GM18520 (cell line): ENCODE data around the gene VN1R4.
"Not testable (repeated sequence)": the region's sequence is repeated elsewhere in the genome, so short reads cannot be mapped to it uniquely, and the experiment has no call there.

Source experiments
- ATAC-seq: cut with Tn5 transposase; IDR thresholded peaks from one replicate; pipeline ENCODE4 v1.9.1; 2021; ENCODE audit not compliant: unreplicated experiment

The VN1R4 gene

DNA sequence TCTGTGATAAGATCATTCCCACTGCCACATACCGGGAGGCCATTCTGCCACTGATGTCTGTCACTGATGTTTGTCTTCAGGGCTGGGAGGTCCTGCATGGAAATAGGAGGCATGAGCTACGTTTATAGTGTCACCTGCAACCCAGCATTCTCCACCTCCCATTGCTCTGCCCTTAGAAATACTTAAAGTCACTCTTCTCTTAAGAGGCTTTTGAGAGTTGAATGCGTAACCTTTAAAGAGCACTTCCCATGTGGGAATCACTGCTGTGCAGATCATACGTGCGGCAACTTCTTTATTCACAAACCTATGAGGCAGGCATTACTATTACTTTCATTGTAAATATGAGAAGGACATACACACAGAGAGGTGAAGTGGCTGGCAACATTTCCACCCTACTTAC is at the start of gene VN1R4:
Gene VN1R4, minus strand, starts transcription at position 101 of the 400 bp plus-strand sequence. Its CDS starts 58 bp downstream, at position 43.
- not testable (repeated sequence) for ATAC-seq

DNA sequence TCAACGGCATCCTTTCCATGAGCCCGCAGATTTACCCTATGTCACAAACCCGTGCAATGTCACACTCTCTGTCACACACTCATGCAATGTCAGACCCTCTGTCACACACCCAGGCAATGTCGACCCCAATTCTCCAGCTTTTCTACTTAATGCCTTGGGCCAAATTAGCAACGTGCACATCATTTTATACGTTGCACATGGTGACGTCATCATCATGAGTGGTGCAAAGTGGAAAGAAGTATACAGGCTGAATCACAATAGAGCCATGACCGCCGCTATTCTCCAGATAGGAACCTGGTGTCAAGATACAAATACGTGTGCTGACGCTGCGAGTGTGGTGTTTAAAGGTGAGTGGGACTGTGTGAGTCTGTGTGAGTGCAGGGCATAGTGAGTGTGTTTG is 44.4 kb upstream of the VN1R4 start:
- ATAC-seq: no peak

GRCh38 chr19:53311044-53311443 is 43.5 kb upstream of the VN1R4 start:
- ATAC-seq: no peak

- no peak for ATAC-seq
These were observed 40.9 kb upstream of the VN1R4 start for GRCh38 chr19:53308339-53308811.

- ATAC-seq: not testable (repeated sequence)
These were observed 33.8 kb upstream of the VN1R4 start for GRCh38 chr19:53301341-53301740.

DNA sequence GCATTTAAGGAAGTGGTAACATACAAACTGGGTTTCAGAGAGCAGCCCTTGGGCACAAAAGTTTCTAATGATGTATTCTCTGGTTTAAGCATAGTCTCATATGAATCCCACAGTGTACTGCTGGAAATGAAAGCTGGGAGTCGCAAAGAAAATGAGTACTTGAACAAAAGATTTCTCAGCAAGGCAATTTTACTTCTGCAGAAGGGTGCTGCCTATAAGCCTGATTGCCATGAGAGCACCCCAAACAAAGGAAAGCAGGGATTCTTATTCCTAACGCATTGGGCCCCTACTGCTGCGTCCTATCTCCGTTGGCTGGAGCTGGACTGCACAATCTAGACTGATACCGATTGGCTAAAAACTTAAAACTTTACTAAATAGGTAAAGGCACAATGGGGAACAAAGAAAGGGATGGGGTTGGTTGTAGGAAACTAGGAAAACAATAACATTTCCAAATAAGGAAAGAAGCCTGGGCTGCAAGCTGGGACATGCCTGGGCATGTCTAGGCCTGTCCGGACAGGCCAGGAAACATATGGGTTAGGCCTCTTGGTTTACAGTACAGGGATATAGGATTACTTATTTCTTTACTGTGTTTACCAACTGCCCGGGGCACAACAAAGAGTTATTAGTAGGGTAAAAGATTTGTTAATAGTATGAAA is 27.4 kb upstream of the VN1R4 start:
- ATAC-seq: no peak

- ATAC-seq: no peak
These were observed 23.4 kb upstream of the VN1R4 start for GRCh38 chr19:53290758-53291549.

GRCh38 chr19:53285087-53285486 is 17.6 kb upstream of the VN1R4 start:
- ATAC-seq: no peak

DNA sequence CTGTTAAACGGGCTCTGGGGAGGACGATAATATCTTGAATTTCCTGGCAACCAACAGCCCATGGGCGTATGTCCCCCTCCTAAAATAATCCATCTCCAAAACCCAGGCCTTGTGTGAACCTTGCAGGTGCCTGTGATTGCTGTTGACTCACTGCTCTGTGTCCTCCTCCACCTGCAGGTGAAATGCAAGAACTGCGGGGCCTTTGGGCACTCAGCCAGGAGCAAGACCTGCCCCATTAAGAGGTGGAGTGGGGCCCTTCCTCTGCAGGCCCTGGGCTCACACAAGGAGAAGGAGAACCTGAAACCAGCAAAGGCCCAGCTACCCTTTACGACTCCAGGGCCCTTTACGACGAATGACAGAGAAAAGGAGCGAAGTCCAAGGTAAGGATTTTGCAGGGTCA is 14.4 kb upstream of the VN1R4 start:
- not testable (repeated sequence) for ATAC-seq

DNA sequence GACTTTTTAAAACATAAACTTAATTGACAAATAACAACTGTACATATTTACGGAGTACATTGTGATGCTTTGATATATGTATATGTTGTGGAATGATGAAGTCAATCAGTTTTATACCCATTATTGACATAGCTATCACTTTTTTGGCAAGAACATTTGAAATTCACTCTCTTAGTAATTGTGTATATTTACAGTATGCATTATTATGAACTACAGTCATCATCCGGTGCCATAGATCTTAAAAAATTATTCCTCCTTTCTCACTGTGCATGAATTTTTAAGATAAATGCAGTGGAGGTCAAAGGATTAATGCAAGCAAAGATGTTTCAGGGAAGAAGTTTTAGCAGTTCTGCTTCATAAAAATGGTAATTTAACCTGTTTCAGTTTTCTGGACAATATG is 8.0 kb upstream of the VN1R4 start:
- no peak for ATAC-seq

GRCh38 chr19:53272044-53272443 is 4.5 kb upstream of the VN1R4 start:
- no peak for ATAC-seq

GRCh38 chr19:53269861-53270260 is 2.3 kb upstream of the VN1R4 start:
- not testable (repeated sequence) for ATAC-seq

- not testable (repeated sequence) for ATAC-seq
These were observed 9.7 kb downstream of the VN1R4 start, which contains the start of gene VN1R2 for GRCh38 chr19:53257715-53258342. Gene VN1R2 (plus strand): TSS chr19:53258292. CDS start chr19:53258376, 84 bp downstream.

DNA sequence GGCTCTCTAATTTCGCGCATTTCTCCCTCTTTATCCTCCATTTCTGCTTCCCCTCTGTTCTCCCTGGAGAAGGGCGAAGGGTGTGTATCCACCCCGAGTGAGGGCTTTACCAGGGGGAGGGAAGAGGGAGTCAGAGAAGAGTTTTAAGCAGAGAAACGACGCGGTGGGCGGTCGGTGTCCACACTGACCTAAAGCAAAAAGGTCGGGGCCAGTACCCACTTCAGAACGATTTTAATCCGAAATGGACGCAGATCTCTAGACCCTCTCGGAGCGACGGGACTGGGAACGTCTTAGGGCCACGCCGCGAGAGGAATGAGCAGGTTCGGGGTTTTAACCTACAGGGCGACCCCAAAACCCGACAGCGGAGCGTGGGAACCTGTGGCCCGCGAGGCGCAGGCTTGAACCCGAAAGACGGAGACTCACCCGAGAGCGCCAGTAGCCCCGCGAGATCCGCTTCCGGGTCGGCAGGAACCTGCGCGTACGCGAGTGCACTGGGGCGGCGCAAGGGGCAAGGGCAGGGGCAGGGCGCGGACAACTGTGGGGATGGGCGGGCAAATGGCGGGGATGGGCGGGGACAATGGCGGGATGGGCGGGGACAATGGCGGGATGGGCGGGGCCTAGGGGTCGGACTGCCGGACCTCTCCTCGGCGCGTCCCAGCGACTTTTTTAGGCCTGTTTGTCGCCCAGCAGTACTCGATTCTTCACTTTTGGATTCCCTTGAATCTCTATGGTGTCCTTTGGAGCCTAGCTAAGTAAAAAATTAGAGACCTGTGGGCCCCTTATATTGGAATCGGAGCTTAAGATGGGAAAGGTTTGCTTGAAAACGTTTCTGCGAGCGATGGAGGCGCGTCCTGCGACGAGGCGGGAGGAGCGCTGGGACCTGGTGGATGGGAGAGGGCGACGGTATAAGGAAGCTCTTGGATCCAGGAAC is 12.8 kb downstream of the VN1R4 start, which contains the start of gene ZNF677:
Gene ZNF677, minus strand, starts transcription at position 463 of the 931 bp plus-strand sequence. CDS start 3,323 bp downstream, outside the sequence.
- no peak for ATAC-seq

GRCh38 chr19:53246498-53246897 is 21.0 kb downstream of the VN1R4 start:
- no peak for ATAC-seq

DNA sequence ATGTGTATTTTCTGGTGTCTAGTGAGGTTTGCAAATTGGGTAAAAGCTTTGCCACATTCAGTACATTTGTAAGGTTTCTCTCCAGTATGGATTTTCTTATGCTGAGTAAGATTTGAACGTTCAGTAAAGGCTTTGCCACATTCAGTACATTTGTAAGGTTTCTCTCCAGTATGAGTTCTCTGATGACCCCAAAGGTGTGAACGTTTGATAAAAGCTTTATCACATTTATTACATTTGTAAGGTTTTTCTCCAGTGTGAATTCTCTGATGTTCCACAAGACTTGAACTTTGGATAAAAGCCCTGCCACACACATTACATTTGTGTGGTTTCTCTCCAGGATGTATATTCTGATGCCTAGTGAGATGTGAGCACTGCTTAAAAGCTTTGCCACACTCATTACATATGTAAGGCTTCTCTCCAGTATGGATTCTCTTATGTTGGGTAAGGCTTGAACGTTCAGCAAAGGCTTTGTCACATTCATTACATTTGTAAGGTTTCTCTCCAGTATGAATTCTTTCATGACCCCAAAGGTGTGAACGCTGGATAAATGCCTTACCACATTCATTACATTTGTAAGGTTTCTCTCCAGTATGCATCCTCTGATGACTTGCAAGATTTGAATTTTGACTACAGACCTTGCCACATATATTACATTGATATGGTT is 30.3 kb downstream of the VN1R4 start:
- no peak for ATAC-seq

- ATAC-seq: no peak
These were observed 42.9 kb downstream of the VN1R4 start for GRCh38 chr19:53224606-53225005.

DNA sequence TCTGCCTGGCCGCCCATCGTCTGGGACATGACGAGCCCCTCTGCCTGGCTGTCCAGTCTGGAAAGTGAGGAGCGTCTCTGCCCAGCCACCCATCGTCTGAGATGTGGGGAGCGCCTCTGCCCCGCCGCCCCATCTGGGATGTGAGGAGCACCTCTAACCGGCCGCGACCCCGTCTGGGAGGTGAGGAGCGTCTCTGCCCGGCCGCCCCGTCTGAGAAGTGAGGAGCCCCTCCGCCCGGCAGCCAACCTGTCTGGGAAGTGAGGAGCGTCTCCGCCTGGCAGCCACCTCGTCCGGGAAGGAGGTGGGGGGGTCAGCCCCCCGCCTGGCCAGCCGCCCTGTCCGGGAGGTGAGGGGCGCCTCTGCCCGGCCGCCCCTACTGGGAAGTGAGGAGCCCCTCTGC is 44.8 kb downstream of the VN1R4 start:
- not testable (repeated sequence) for ATAC-seq
